Osteocyte (in vitro differentiated cells): ENCODE data around the gene CDH4. TPM values are rescaled to one million over a fixed set of nuclear protein-coding genes. Genes with fewer than 3 reads are reported as not detected.

Source experiments
- DNase-seq: peaks from one replicate; pipeline ENCODE4 v3.0.0; 2021; ENCODE audit warnings: mixed read lengths; ENCODE audit not compliant: unreplicated experiment; ENCODE audit errors: extremely low spot score
- H3K27ac Mint-ChIP-seq: one replicate; pipeline ENCODE4 v1.8.0; 2021; ENCODE audit warnings: mild to moderate bottlenecking, mixed read lengths; ENCODE audit not compliant: unreplicated experiment
- H3K27me3 Mint-ChIP-seq: one replicate; pipeline ENCODE4 v1.8.0; 2021; ENCODE audit warnings: mixed read lengths; ENCODE audit not compliant: unreplicated experiment
- H3K36me3 Mint-ChIP-seq: one replicate; pipeline ENCODE4 v1.8.0; 2021; ENCODE audit warnings: mixed read lengths; ENCODE audit not compliant: unreplicated experiment
- H3K4me1 Mint-ChIP-seq: one replicate; pipeline ENCODE4 v1.8.0; 2021; ENCODE audit warnings: mixed read lengths; ENCODE audit not compliant: unreplicated experiment
- H3K4me3 Mint-ChIP-seq: one replicate; pipeline ENCODE4 v1.8.0; 2021; ENCODE audit warnings: mild to moderate bottlenecking, moderate library complexity, mixed read lengths; ENCODE audit not compliant: unreplicated experiment
- H3K9me3 Mint-ChIP-seq: one replicate; pipeline ENCODE4 v1.8.0; 2021; ENCODE audit warnings: mixed read lengths; ENCODE audit not compliant: unreplicated experiment
- total RNA-seq: library from RNA; stranded (reverse); gene quantifications from 2 replicates; pipeline ENCODE4 v1.2.1, GENCODE V29; 2021
- TF ChIP-seq, protein P1 (sequence below): fragments of 200-600 bp; sonication (generic); IDR thresholded peaks from 2 replicates; pipeline ENCODE4 v1.5.0; 2021; ENCODE audit warnings: antibody characterized with exemption, mild to moderate bottlenecking, moderate library complexity

CDH4 gene
- total RNA-seq, 1 donor from 2014 or later: 1.3 TPM

- H3K27me3 Mint-ChIP-seq: no peaks in the 10 kb centered on the region
- TF ChIP-seq, protein P1, sequence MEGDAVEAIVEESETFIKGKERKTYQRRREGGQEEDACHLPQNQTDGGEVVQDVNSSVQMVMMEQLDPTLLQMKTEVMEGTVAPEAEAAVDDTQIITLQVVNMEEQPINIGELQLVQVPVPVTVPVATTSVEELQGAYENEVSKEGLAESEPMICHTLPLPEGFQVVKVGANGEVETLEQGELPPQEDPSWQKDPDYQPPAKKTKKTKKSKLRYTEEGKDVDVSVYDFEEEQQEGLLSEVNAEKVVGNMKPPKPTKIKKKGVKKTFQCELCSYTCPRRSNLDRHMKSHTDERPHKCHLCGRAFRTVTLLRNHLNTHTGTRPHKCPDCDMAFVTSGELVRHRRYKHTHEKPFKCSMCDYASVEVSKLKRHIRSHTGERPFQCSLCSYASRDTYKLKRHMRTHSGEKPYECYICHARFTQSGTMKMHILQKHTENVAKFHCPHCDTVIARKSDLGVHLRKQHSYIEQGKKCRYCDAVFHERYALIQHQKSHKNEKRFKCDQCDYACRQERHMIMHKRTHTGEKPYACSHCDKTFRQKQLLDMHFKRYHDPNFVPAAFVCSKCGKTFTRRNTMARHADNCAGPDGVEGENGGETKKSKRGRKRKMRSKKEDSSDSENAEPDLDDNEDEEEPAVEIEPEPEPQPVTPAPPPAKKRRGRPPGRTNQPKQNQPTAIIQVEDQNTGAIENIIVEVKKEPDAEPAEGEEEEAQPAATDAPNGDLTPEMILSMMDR: no peak
- DNase-seq: no peak
- no peak overlapping the region for H3K27ac Mint-ChIP-seq
- no peak overlapping the region for H3K4me3 Mint-ChIP-seq
- H3K36me3 Mint-ChIP-seq: no peaks in the 10 kb centered on the region
- no peaks in the 10 kb centered on the region for H3K9me3 Mint-ChIP-seq
- H3K4me1 Mint-ChIP-seq: peaks cover 8% of the 10 kb centered on the region
These were observed 670.4 kb downstream of the CDH4 start for GRCh38 chr20:61922411-61922810.

- Mint-ChIP-seq H3K4me3 (no peak overlapping the region), H3K36me3 (no peaks in the 10 kb centered on the region), H3K4me1 (peaks cover 8% of the 10 kb centered on the region), H3K27me3 (no peaks in the 10 kb centered on the region), H3K27ac (no peak overlapping the region), H3K9me3 (no peaks in the 10 kb centered on the region)
- TF ChIP-seq, protein P1: no peak
- no peak for DNase-seq
These were observed 670.9 kb downstream of the CDH4 start for GRCh38 chr20:61922936-61923335.

DNA sequence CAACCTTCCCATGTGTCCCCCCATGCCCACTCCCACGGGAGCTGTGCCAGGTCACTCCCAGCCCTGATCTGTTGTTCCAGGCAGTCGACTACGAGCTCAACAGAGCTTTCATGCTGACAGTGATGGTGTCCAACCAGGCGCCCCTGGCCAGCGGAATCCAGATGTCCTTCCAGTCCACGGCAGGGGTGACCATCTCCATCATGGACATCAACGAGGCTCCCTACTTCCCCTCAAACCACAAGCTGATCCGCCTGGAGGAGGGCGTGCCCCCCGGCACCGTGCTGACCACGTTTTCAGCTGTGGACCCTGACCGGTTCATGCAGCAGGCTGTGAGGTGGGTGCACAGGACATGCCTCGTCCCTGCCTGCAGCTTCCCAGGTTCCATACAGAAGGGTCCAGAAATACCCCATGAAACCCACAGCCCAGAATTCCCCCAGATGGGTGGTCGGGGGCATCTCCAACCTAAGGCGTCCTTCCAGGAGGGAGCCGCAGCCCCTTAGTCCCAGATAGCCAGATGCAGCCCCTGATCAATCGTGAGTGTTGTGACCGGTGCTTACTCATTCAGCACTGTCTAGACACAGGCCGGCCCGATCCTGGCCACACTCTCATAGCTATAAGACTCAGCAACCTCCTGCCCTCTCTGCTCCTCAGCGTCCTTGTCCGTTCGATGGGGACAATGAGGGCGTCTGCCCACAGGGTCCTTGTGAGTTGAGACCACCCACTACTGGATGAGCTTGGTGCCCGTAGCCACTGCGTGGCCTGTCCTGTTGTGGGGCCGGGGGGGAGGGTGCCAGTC is 671.5 kb downstream of the CDH4 start:
- Mint-ChIP-seq H3K36me3 (no peaks in the 10 kb centered on the region), H3K27ac (no peak overlapping the region), H3K9me3 (no peaks in the 10 kb centered on the region), H3K27me3 (no peaks in the 10 kb centered on the region), H3K4me1 (peaks cover 8% of the 10 kb centered on the region), H3K4me3 (no peak overlapping the region)
- DNase-seq: no peak
- TF ChIP-seq, protein P1: no peak

DNA sequence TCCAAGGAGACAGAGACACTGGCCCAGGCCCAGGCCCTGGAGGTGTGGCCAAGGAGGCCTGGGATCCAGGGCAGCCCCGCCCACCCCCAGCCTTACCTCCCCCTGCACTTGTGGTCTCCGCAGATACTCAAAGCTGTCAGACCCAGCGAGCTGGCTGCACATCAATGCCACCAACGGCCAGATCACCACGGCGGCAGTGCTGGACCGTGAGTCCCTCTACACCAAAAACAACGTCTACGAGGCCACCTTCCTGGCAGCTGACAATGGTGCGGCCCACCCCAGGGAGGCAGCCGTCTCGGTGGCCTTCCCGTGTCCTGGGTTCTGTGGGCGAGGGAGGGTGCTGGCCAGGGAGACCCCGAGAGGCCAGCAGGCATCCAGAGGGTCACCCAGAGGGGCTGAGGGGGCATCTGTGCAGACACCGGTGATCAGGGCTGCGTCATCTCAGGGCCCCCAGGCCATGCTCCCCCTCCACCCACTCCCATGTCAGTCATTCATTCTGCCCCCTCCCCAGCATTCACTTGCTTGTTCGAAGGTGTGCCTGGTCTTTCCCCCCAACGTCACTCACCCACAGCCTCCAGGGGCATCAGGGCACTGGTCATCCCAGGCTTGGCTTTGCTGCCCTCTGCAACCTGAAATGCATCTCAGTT is 672.3 kb downstream of the CDH4 start:
- no peaks in the 10 kb centered on the region for H3K27me3 Mint-ChIP-seq
- no peak for DNase-seq
- H3K4me3 Mint-ChIP-seq: no peak overlapping the region
- no peaks in the 10 kb centered on the region for H3K9me3 Mint-ChIP-seq
- no peak overlapping the region for H3K27ac Mint-ChIP-seq
- no peaks in the 10 kb centered on the region for H3K36me3 Mint-ChIP-seq
- H3K4me1 Mint-ChIP-seq: peaks cover 8% of the 10 kb centered on the region
- TF ChIP-seq, protein P1: no peak

GRCh38 chr20:61924858-61925554 is 672.9 kb downstream of the CDH4 start:
- TF ChIP-seq, protein P1: no peak
- no peaks in the 10 kb centered on the region for H3K36me3 Mint-ChIP-seq
- H3K4me1 Mint-ChIP-seq: peaks cover 8% of the 10 kb centered on the region
- H3K4me3 Mint-ChIP-seq: no peak overlapping the region
- H3K27ac Mint-ChIP-seq: no peak overlapping the region
- no peaks in the 10 kb centered on the region for H3K9me3 Mint-ChIP-seq
- no peak for DNase-seq
- no peaks in the 10 kb centered on the region for H3K27me3 Mint-ChIP-seq
